B cell (primary cell): ENCODE data around the gene ABLIM1. TPM values are rescaled to one million over a fixed set of nuclear protein-coding genes. Genes with fewer than 3 reads are reported as not detected.

ENCODE experiments used
- ATAC-seq: fragments of 200-7000 bp; cut with Tn5 transposase; one replicate; pipeline ENCODE4 v1.10.0; 2021; ENCODE audit warnings: low read depth, mild to moderate bottlenecking, moderate number of reproducible peaks, moderate library complexity
- CTCF ChIA-PET: fragments of 350-600 bp; sonication (Branson Sonifier 250); formaldehyde crosslinking; loops from one replicate; lab custom pipeline; 2021; ENCODE audit warnings: antibody characterized with exemption, inconsistent platforms; lab: Charles Lee
- POLR2A ChIA-PET: fragments of 350-600 bp; sonication (Branson Sonifier 250); formaldehyde crosslinking; loops from one replicate; lab custom pipeline; 2021; ENCODE audit warnings: antibody characterized with exemption; lab: Charles Lee
- DNase-seq: peaks from one replicate; pipeline ENCODE4 v3.0.0; 2013
- H2AFZ ChIP-seq: 2 replicates; pipeline ENCODE4 v1.6.1; 2012; ENCODE audit warnings: mild to moderate bottlenecking, low read depth, low read length; ENCODE audit not compliant: insufficient read depth, poor library complexity, severe bottlenecking
- H3K27ac ChIP-seq, 2 donors: 1 replicate in 1 of 2; 2 replicates in 1 of 2; pipeline ENCODE4 v1.5.1; 2012 to 2013; ENCODE audit warnings: low read length in 2 of 2, mild to moderate bottlenecking in 2 of 2, moderate library complexity in 1 of 2
- H3K27me3 ChIP-seq, 4 experiments: fragments of 200-600 bp in 1 of 4; sonication (generic) in 1 of 4; replicated peaks in 1 of 4; 1 replicate in 2 of 4; 2 replicates in 2 of 4; pipeline versions ENCODE4 v1.6.1 to v1.7.0; 2013 to 2016; ENCODE audit warnings: low read length in 3 of 4, mild to moderate bottlenecking in 2 of 4, mixed read lengths in 1 of 4, moderate library complexity in 1 of 4; ENCODE audit not compliant: insufficient read depth in 4 of 4, control insufficient read depth in 3 of 4; ENCODE audit errors: control extremely low read depth in 1 of 4
- H3K36me3 ChIP-seq, 2 experiments: replicated peaks in 1 of 2; 1 replicate in 1 of 2; 2 replicates in 1 of 2; pipeline versions ENCODE4 v1.6.1 to v1.7.1; 2013; ENCODE audit warnings: low read length in 1 of 2; ENCODE audit not compliant: insufficient read depth in 2 of 2, control insufficient read depth in 1 of 2; ENCODE audit errors: control extremely low read depth in 1 of 2, extremely low read depth in 1 of 2
- H3K4me1 ChIP-seq, 2 donors: fragments of 200-600 bp in 1 of 2; sonication (generic) in 1 of 2; 1 replicate in 1 of 2; 2 replicates in 1 of 2; pipeline versions ENCODE4 v1.5.1 to v1.6.1; 2013 to 2017; ENCODE audit warnings: low read length in 2 of 2; ENCODE audit not compliant: control insufficient read depth in 2 of 2, insufficient read depth in 2 of 2
- H3K4me2 ChIP-seq: replicated peaks from 2 replicates; pipeline ENCODE3; 2012; ENCODE audit warnings: mild to moderate bottlenecking, low read depth, low read length; ENCODE audit not compliant: poor library complexity, severe bottlenecking
- H3K4me3 ChIP-seq, 5 experiments: fragments of 200-600 bp in 1 of 5; sonication (generic) in 1 of 5; 1 replicate in 3 of 5; 2 replicates in 2 of 5; pipeline versions ENCODE4 v1.5.1 to v1.7.0; 2011 to 2016; ENCODE audit warnings: low read length in 4 of 5, mild to moderate bottlenecking in 4 of 5, low read depth in 2 of 5, control low read depth in 1 of 5, moderate library complexity in 1 of 5; ENCODE audit not compliant: insufficient read depth in 1 of 5; ENCODE audit errors: control extremely low read depth in 1 of 5, extremely low read depth in 1 of 5
- H3K79me2 ChIP-seq: fragments of 200-600 bp; sonication (generic); one replicate; pipeline ENCODE4 v1.6.0; 2016; ENCODE audit warnings: low read length; ENCODE audit not compliant: control insufficient read depth, insufficient read depth
- H3K9ac ChIP-seq: fragments of 200-600 bp; sonication (generic); 2 replicates; pipeline ENCODE4 v1.6.1; 2017; ENCODE audit warnings: mild to moderate bottlenecking, low read length, moderate library complexity
- H3K9me3 ChIP-seq, 3 donors: one replicate each; pipeline versions ENCODE4 v1.6.1 to v1.7.1; 2013; ENCODE audit warnings: low read length in 2 of 3; ENCODE audit not compliant: control insufficient read depth in 2 of 3, insufficient read depth in 1 of 3; ENCODE audit errors: control extremely low read depth in 1 of 3
- H4K20me1 ChIP-seq: 2 replicates; pipeline ENCODE4 v1.6.0; 2012; ENCODE audit warnings: mild to moderate bottlenecking, low read length; ENCODE audit not compliant: insufficient read depth, control insufficient read depth, poor library complexity, severe bottlenecking
- H3K27ac Mint-ChIP-seq: one replicate; pipeline ENCODE4 v1.8.0; 2021; ENCODE audit warnings: mixed read lengths
- H3K27me3 Mint-ChIP-seq: one replicate; pipeline ENCODE4 v1.8.0; 2021; ENCODE audit warnings: mixed read lengths
- H3K4me1 Mint-ChIP-seq: one replicate; pipeline ENCODE4 v1.8.0; 2021; ENCODE audit warnings: mixed read lengths
- H3K4me3 Mint-ChIP-seq: one replicate; pipeline ENCODE4 v1.8.0; 2021; ENCODE audit warnings: mixed read lengths
- H3K9me3 Mint-ChIP-seq: one replicate; pipeline ENCODE4 v1.8.0; 2022; ENCODE audit warnings: mixed read lengths; ENCODE audit not compliant: insufficient read depth
- CTCF ChIP-seq: fragments of 200-600 bp; IDR thresholded peaks from one replicate; pipeline ENCODE4 v1.8.0; 2022; ENCODE audit warnings: antibody characterized with exemption, mild to moderate bottlenecking
- EZH2 ChIP-seq: IDR thresholded peaks from 2 replicates; pipeline ENCODE4 v1.6.1; 2012; ENCODE audit warnings: borderline replicate concordance, low read depth, mild to moderate bottlenecking, moderate library complexity, low read length; ENCODE audit not compliant: insufficient read depth, poor library complexity, severe bottlenecking
- WGBS: methylation state at CpG from one replicate; pipeline ENCODE4 v1.1.5; 2013; ENCODE audit warnings: missing lambda C conversion rate; ENCODE audit not compliant: insufficient coverage; 5-methylcytosine and 5-hydroxymethylcytosine counted together
- intact Hi-C: fragments of 100-400 bp; cut with micrococcal nuclease; formaldehyde crosslinking; loops from one replicate; pipeline ENCODE4 v1.10.0; 2022
- polyA plus RNA-seq: library from polyadenylated mRNA; depleted of rRNA; stranded (reverse); fragments of >200 nt; gene quantifications from 2 replicates; pipeline ENCODE4 v1.2.3, GENCODE V29; 2012
- total RNA-seq, 2 donors: library from RNA; stranded (reverse); fragments of 120-200 nt in 1 of 2; gene quantifications; 1 replicate in 1 of 2; 2 replicates in 1 of 2; pipeline versions ENCODE4 v1.2.3 to v1.2.4, GENCODE V29; 2013 to 2022

The ABLIM1 gene
- total and polyA plus RNA-seq, 2 donors (not counting 1 experiment from before 2014, with no cell fraction given), result 55.6 to 148 TPM

- Mint-ChIP-seq H3K9me3 (no peaks in the 10 kb centered on the region), H3K4me1 (peaks cover 19% of the 10 kb centered on the region), H3K27me3 (no peaks in the 10 kb centered on the region), H3K4me3 (no peak overlapping the region), H3K27ac (no peak overlapping the region)
- intact Hi-C loops, result no loop called here
- peaks cover 0 to 18% of the 10 kb centered on the region in 2 donors for H3K4me1 ChIP-seq
- no peak overlapping the region for H2AFZ ChIP-seq
- ChIA-PET POLR2A (no interaction called here), CTCF (interaction anchor here (0.6 to 15.1 kb wide), 6 partner anchors 26 to 249 kb away, joined by 3 to 212 read pairs (median 8); no protein-coding TSS in a partner anchor)
- TF ChIP-seq CTCF (no peak), EZH2 (no peak)
- no peak for ATAC-seq
- no peaks in the 10 kb centered on the region for H3K36me3 ChIP-seq
- H3K9ac ChIP-seq, result no peak overlapping the region
- peaks cover 0 to 4% (median 2%) of the 10 kb centered on the region in 3 donors for H3K9me3 ChIP-seq
- H3K27ac ChIP-seq, result no peak overlapping the region
- H3K27me3 ChIP-seq, result no peaks in the 10 kb centered on the region
- no peak overlapping the region for H3K4me3 ChIP-seq
- no peaks in the 10 kb centered on the region for H3K79me2 ChIP-seq
- no peak for DNase-seq
- no CpG with 5 or more reads among the region's 5 CpGs for WGBS
- H3K4me2 ChIP-seq, result no peak overlapping the region
- no peaks in the 10 kb centered on the region for H4K20me1 ChIP-seq
Observed at GRCh38 chr10:114552050-114552449, 106.0 kb downstream of the ABLIM1 start.

GRCh38 chr10:114551636-114551972 is 106.5 kb downstream of the ABLIM1 start:
- no peaks in the 10 kb centered on the region for H3K9me3 Mint-ChIP-seq
- no peak overlapping the region for H3K4me3 ChIP-seq
- H3K36me3 ChIP-seq, result no peaks in the 10 kb centered on the region
- ATAC-seq, result no peak
- intact Hi-C loops, result loop anchor here (2.0 kb wide), 2 partner anchors 143 to 151 kb away; no protein-coding TSS in a partner anchor
- WGBS, result 63% methylated on average over 1 of the region's 3 CpGs
- H3K4me1 Mint-ChIP-seq, result peaks cover 19% of the 10 kb centered on the region
- no peaks in the 10 kb centered on the region for H3K27me3 ChIP-seq
- no peak for TF ChIP-seq EZH2
- no peak for TF ChIP-seq CTCF
- CTCF ChIA-PET, result interaction anchor here (0.6 to 15.1 kb wide), 7 partner anchors 12 to 248 kb away, joined by 3 to 212 read pairs (median 12); no protein-coding TSS in a partner anchor
- H3K4me2 ChIP-seq, result no peak overlapping the region
- no peak overlapping the region for H3K27ac Mint-ChIP-seq
- H3K27ac ChIP-seq, result no peak overlapping the region
- DNase-seq, result no peak
- no peak overlapping the region for H3K4me3 Mint-ChIP-seq
- H3K79me2 ChIP-seq, result no peaks in the 10 kb centered on the region
- no peak overlapping the region for H2AFZ ChIP-seq
- no peaks in the 10 kb centered on the region for H4K20me1 ChIP-seq
- H3K9me3 ChIP-seq, result no peaks in the 10 kb centered on the region
- no peaks in the 10 kb centered on the region for H3K27me3 Mint-ChIP-seq
- H3K4me1 ChIP-seq, result peaks cover 0 to 22% of the 10 kb centered on the region in 2 donors
- POLR2A ChIA-PET, result no interaction called here
- H3K9ac ChIP-seq, result no peak overlapping the region
